HepG2 (cell line): ENCODE data around the gene PDK2. TPM values are rescaled to one million over a fixed set of nuclear protein-coding genes. Genes with fewer than 3 reads are reported as not detected.

Source experiments
- ATF3 ChIP-seq: sonication (generic); formaldehyde crosslinking; IDR thresholded peaks from 2 replicates; pipeline ENCODE4 v1.4.0; 2020; ENCODE audit warnings: missing genetic modification reagents
- CHCHD3 ChIP-seq: sonication (generic); formaldehyde crosslinking; IDR thresholded peaks from 2 replicates; pipeline ENCODE4 v1.8.0; 2022; ENCODE audit warnings: mild to moderate bottlenecking, missing genetic modification reagents, moderate library complexity
- CREBL2 ChIP-seq: sonication (generic); formaldehyde crosslinking; IDR thresholded peaks from 2 replicates; pipeline ENCODE4 v1.8.1; 2023; ENCODE audit warnings: missing genetic modification reagents, mild to moderate bottlenecking, borderline replicate concordance
- JARID2 ChIP-seq: sonication (generic); formaldehyde crosslinking; IDR thresholded peaks from 2 replicates; pipeline ENCODE4 v1.8.1; 2023; ENCODE audit warnings: missing genetic modification reagents, inconsistent platforms; ENCODE audit not compliant: insufficient replicate concordance
- MLX ChIP-seq: IDR thresholded peaks from 2 replicates; pipeline ENCODE4 v1.6.1; 2016
- NCOA1 ChIP-seq: sonication (generic); formaldehyde crosslinking; IDR thresholded peaks from 2 replicates; pipeline ENCODE4 v1.9.0; 2021; ENCODE audit warnings: missing genetic modification reagents
- NCOA2 ChIP-seq: sonication (generic); formaldehyde crosslinking; IDR thresholded peaks from 2 replicates; pipeline ENCODE4 v1.8.0; 2022; ENCODE audit warnings: inconsistent platforms
- PAX8 ChIP-seq: sonication (generic); formaldehyde crosslinking; IDR thresholded peaks from 2 replicates; pipeline ENCODE4 v1.8.0; 2022; ENCODE audit warnings: mild to moderate bottlenecking, missing genetic modification reagents, borderline replicate concordance
- PHF21A ChIP-seq: sonication (generic); formaldehyde crosslinking; IDR thresholded peaks from 2 replicates; pipeline ENCODE4 v1.5.0; 2020; ENCODE audit warnings: mild to moderate bottlenecking, missing genetic modification reagents
- SALL2 ChIP-seq: sonication (generic); formaldehyde crosslinking; IDR thresholded peaks from 2 replicates; pipeline ENCODE4 v1.8.1; 2023; ENCODE audit warnings: mild to moderate bottlenecking, missing genetic modification reagents, inconsistent platforms
- SNAPC4 ChIP-seq: sonication (generic); formaldehyde crosslinking; IDR thresholded peaks from 2 replicates; pipeline ENCODE4 v1.4.0; 2020; ENCODE audit warnings: mild to moderate bottlenecking, missing genetic modification reagents
- TEAD2 ChIP-seq: sonication (generic); formaldehyde crosslinking; IDR thresholded peaks from 2 replicates; pipeline ENCODE4 v1.9.0; 2021; ENCODE audit warnings: missing genetic modification reagents
- U2AF1 ChIP-seq: fragments of 200-400 bp; formaldehyde crosslinking; optimal IDR thresholded peaks from 2 replicates; pipeline ENCODE3; 2017; ENCODE audit warnings: mild to moderate bottlenecking, low read depth, low read length
- YEATS4 ChIP-seq: sonication (generic); formaldehyde crosslinking; IDR thresholded peaks from 2 replicates; pipeline ENCODE4 v1.4.0; 2020; ENCODE audit warnings: missing genetic modification reagents, borderline replicate concordance
- ZFP36 ChIP-seq: fragments of 150-350 bp; IDR thresholded peaks from 2 replicates; pipeline ENCODE4 v1.6.1; 2018; ENCODE audit warnings: borderline replicate concordance, low read length, low read depth; ENCODE audit not compliant: partially characterized antibody
- ZNF274 ChIP-seq: sonication (generic); formaldehyde crosslinking; IDR thresholded peaks from 2 replicates; pipeline ENCODE4 v1.5.1; 2020; ENCODE audit warnings: mild to moderate bottlenecking, missing genetic modification reagents
- ZNF292 ChIP-seq: sonication (generic); formaldehyde crosslinking; IDR thresholded peaks from 2 replicates; pipeline ENCODE4 v1.8.1; 2022; ENCODE audit warnings: mild to moderate bottlenecking, low read depth, missing genetic modification reagents, borderline replicate concordance
- ZNF383 ChIP-seq: sonication (generic); formaldehyde crosslinking; IDR thresholded peaks from 2 replicates; pipeline ENCODE4 v1.4.0; 2020; ENCODE audit warnings: missing genetic modification reagents, mild to moderate bottlenecking, borderline replicate concordance
- ZNF75D ChIP-seq: sonication (generic); formaldehyde crosslinking; IDR thresholded peaks from 2 replicates; pipeline ENCODE4 v1.8.1; 2023; ENCODE audit warnings: missing genetic modification reagents, mild to moderate bottlenecking, borderline replicate concordance
- ZNF772 ChIP-seq: sonication (generic); formaldehyde crosslinking; IDR thresholded peaks from 2 replicates; pipeline ENCODE4 v1.5.0; 2020; ENCODE audit warnings: mild to moderate bottlenecking, missing genetic modification reagents
- polyA plus RNA-seq, 8 experiments: library from polyadenylated mRNA; depleted of rRNA in 3 of 8; stranded (reverse) in 7 of 8; unstranded in 1 of 8; fragments of >200 nt; fragmentation: Illumina TruSeq in 4 of 8; extraction: Trizol in 4 of 8; gene quantifications; 2 replicates each; pipeline versions ENCODE4 v1.2.1 to v1.2.3, GENCODE V29; 2011 to 2016; ENCODE audit warnings: low read depth in 4 of 8, missing spikeins in 1 of 8, mixed read lengths in 1 of 8; ENCODE audit not compliant: insufficient read depth in 1 of 8
- total RNA-seq, 5 experiments: library from RNA; depleted of rRNA; stranded (reverse); fragments of >200 nt; fragmentation: Illumina TruSeq; extraction: Trizol; gene quantifications; 2 replicates each; pipeline ENCODE4 v1.2.3, GENCODE V29; 2016; ENCODE audit warnings: low read depth in 1 of 5
- TF ChIP-seq, protein P1 (sequence below): sonication (generic); formaldehyde crosslinking; IDR thresholded peaks from 2 replicates; pipeline ENCODE4 v1.4.0; 2020; ENCODE audit warnings: mild to moderate bottlenecking, missing genetic modification reagents
- TF ChIP-seq, protein P2 (sequence below): sonication (generic); formaldehyde crosslinking; IDR thresholded peaks from 2 replicates; pipeline ENCODE4 v1.4.0; 2020; ENCODE audit warnings: mild to moderate bottlenecking, missing genetic modification reagents

Gene PDK2
- total and polyA plus RNA-seq, 2 of the 13 experiments (the other 11 are each of a cell fraction or from before 2014, with no cell fraction given) = 18.5 to 59.7 TPM

DNA sequence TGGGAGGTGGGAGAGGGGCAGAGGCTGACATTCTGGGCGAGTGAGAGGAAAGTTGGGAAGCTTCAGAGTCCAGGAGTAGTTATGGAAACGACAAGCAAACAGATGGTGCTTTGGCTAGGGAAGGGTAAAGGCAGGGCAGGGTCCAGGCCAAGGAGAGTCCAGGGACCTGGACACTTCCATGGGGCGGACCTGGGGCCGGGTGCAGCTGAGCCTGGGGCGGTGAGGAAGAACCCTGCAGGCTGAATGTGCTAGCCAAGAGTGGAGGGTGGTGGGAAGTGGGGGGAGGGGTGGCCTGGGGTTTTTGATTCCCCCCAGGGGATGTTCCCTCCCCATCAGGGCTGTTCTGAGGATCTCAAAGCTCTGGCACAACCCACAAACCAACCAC, 52.7 kb downstream of the PDK2 start (continued):
- TF ChIP-seq ZNF274 (CRISPR knock-in tag) (no peak), NCOA2 (peak; percentile 29; the same call in 1 of the 2 replicates), ZNF75D (CRISPR knock-in tag) (no peak), TEAD2 (CRISPR knock-in tag) (no peak), ZNF772 (CRISPR knock-in tag) (0 out of 2 replicates have a peak, but pooled peaks have one; percentile 49), MLX (no peak), PAX8 (no peak), YEATS4 (CRISPR knock-in tag) (no peak), SNAPC4 (CRISPR knock-in tag) (no peak), CREBL2 (CRISPR knock-in tag) (no peak), JARID2 (CRISPR knock-in tag) (no peak), SALL2 (CRISPR knock-in tag) (no peak), ZFP36 (no peak), ZNF292 (CRISPR knock-in tag) (no peak), ZNF383 (CRISPR knock-in tag) (no peak), CHCHD3 (CRISPR knock-in tag) (no peak), PHF21A (peak; percentile 78), NCOA1 (CRISPR knock-in tag) (no peak), U2AF1 (no peak), ATF3 (no peak)
- TF ChIP-seq, protein P1, sequence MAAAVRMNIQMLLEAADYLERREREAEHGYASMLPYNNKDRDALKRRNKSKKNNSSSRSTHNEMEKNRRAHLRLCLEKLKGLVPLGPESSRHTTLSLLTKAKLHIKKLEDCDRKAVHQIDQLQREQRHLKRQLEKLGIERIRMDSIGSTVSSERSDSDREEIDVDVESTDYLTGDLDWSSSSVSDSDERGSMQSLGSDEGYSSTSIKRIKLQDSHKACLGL (CRISPR knock-in tag) = no peak
- TF ChIP-seq, protein P2, sequence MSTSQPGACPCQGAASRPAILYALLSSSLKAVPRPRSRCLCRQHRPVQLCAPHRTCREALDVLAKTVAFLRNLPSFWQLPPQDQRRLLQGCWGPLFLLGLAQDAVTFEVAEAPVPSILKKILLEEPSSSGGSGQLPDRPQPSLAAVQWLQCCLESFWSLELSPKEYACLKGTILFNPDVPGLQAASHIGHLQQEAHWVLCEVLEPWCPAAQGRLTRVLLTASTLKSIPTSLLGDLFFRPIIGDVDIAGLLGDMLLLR (CRISPR knock-in tag) = no peak
